GM21576 (cell line): ENCODE measurements around the gene SRSF11.

Experiments
- ATAC-seq: cut with Tn5 transposase; IDR thresholded peaks from one replicate; pipeline ENCODE4 v1.9.1; 2021; ENCODE audit warnings: mild to moderate bottlenecking, moderate library complexity; ENCODE audit not compliant: unreplicated experiment

The SRSF11 gene

GRCh38 chr1:70220517-70221237, 503 bp upstream of the SRSF11 start:
- ATAC-seq = peak; percentile 2

GRCh38 chr1:70222716-70223235, 1.6 kb downstream of the SRSF11 start:
- no peak for ATAC-seq

GRCh38 chr1:70224954-70225353, 3.8 kb downstream of the SRSF11 start:
- ATAC-seq = no peak

- ATAC-seq = peak; percentile 63
Measured at GRCh38 chr1:70227439-70227838, 6.3 kb downstream of the SRSF11 start.

GRCh38 chr1:70228670-70229069, 7.5 kb downstream of the SRSF11 start:
- ATAC-seq = no peak

GRCh38 chr1:70231475-70231874, 10.3 kb downstream of the SRSF11 start:
- ATAC-seq = no peak

GRCh38 chr1:70234733-70235132, 13.6 kb downstream of the SRSF11 start:
- no peak for ATAC-seq

GRCh38 chr1:70239940-70240339, 18.8 kb downstream of the SRSF11 start:
- ATAC-seq = no peak

- ATAC-seq = no peak
Measured at GRCh38 chr1:70247122-70247521, 25.9 kb downstream of the SRSF11 start.

GRCh38 chr1:70247768-70248167, 26.6 kb downstream of the SRSF11 start:
- no peak for ATAC-seq

GRCh38 chr1:70248729-70249128, 27.5 kb downstream of the SRSF11 start:
- ATAC-seq = no peak

GRCh38 chr1:70256664-70257063, 35.5 kb downstream of the SRSF11 start:
- no peak for ATAC-seq

- no peak for ATAC-seq
Measured at GRCh38 chr1:70264839-70265238, 43.7 kb downstream of the SRSF11 start.

- ATAC-seq = no peak
Measured at GRCh38 chr1:70265946-70266345, 44.8 kb downstream of the SRSF11 start.

GRCh38 chr1:70277875-70278274, 56.7 kb downstream of the SRSF11 start:
- ATAC-seq = no peak

GRCh38 chr1:70278710-70279109, 57.5 kb downstream of the SRSF11 start:
- no peak for ATAC-seq

- no peak for ATAC-seq
Measured at GRCh38 chr1:70284366-70284765, 63.2 kb downstream of the SRSF11 start.

GRCh38 chr1:70286453-70286852, 65.3 kb downstream of the SRSF11 start:
- ATAC-seq = no peak

- ATAC-seq = no peak
Measured at GRCh38 chr1:70288166-70288565, 67.0 kb downstream of the SRSF11 start.

- ATAC-seq = no peak
Measured at GRCh38 chr1:70290218-70290617, 69.0 kb downstream of the SRSF11 start.

- ATAC-seq = no peak
Measured at GRCh38 chr1:70293186-70293843, 72.1 kb downstream of the SRSF11 start.

- no peak for ATAC-seq
Measured at GRCh38 chr1:70295749-70296148, 74.6 kb downstream of the SRSF11 start.
